Measurements from ENCODE around the gene RAD51B.

RAD51B gene

DNA sequence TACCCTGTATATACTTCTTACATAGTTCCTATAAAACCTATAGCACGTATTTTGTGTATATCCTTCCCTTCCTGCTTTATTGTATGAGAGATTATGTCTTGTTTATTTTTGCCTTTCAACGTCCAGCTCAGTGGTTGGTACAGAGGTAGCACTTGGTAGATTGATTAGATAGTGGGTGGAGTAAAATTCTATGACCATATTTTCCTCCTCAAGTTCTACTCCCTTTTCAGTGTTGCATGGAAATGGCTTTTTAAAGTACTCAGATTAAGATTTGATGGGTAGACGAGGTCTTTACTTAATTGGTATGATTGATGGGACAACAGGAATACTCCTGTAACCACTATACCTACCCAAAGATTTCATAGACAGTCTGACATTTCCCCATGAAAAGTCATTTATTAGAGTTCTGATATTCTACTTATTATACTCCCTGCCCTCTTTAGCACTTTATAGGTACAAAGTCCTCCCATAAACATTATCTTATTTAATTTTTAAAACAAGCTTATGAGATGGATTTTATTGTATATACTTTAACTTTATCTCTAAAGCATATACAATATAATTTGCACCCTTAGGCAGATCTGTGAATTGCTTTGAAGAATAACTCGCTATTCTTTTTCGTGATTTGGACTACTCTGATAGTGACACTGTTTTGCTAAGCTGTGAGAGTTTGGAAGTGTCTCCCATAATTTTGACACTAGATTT lies 348.0 kb downstream of the RAD51B start:
- TF ChIP-seq CTCF (IDR thresholded peaks at IDR 0.05; ENCODE audit: insufficient read depth, missing control alignments) = no peak
- FAIRE-seq (no peak), DNase-seq (ENCODE audit: insufficient read length, low spot score) (no peak)

GRCh38 chr14:68168460-68169109 lies 349.0 kb downstream of the RAD51B start:
- no peak for FAIRE-seq
- no peak for DNase-seq (ENCODE audit: insufficient read length, low spot score)

DNA sequence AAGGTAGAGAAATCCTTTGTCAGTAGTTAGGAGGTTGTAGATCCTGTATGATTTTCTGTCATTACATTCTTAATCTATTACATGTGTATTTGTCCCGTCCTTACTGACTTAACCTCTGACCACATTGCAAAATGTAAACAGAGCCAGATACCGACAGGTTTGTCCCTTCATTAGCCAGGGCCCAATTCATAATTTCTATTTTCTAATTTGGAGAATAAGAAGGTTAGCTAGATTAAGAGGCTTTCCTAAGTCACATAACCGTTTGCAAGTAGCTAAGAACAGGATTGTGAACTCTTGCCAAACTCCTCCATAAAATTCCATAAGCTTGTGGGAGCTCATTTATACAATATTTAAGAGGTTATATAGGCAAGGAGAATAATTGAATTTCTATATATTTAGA lies 352.6 kb downstream of the RAD51B start:
- DNase-seq (ENCODE audit: insufficient read length, low spot score) (no peak), FAIRE-seq (no peak)
- no peak for TF ChIP-seq CTCF (IDR thresholded peaks at IDR 0.05; ENCODE audit: insufficient read depth, missing control alignments)

More at GRCh38 chr14:68168460-68169109, 349.0 kb downstream of the RAD51B start:
- TF ChIP-seq CTCF (IDR thresholded peaks at IDR 0.05; ENCODE audit: insufficient read depth, missing control alignments) = no peak

DNA sequence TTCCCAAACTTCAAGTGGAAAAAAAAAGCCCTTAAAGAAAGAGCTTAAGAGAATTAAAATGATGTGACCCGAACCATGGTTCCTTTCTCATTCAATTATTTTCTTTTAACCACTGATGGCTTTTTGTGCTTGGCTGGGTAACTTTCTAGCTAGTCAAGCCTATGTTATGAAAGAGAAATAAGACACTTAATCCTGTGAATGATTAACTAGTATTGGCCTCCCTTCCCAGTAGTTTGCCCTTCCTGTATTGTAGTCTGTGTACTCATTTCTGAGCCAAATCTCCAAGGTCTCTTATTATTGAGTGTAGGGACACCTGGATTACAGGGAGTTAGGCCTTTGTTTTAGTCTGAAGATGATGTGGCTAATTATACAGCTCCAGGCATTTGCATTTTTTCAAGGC lies 353.0 kb downstream of the RAD51B start:
- no peak for FAIRE-seq
- DNase-seq (ENCODE audit: insufficient read length, low spot score) = no peak
- TF ChIP-seq CTCF (IDR thresholded peaks at IDR 0.05; ENCODE audit: insufficient read depth, missing control alignments) = no peak

- TF ChIP-seq CTCF (IDR thresholded peaks at IDR 0.05; ENCODE audit: insufficient read depth, missing control alignments) = no peak
- FAIRE-seq (no peak), DNase-seq (ENCODE audit: insufficient read length, low spot score) (no peak)
Measured at GRCh38 chr14:68173227-68173972, 353.8 kb downstream of the RAD51B start.

DNA sequence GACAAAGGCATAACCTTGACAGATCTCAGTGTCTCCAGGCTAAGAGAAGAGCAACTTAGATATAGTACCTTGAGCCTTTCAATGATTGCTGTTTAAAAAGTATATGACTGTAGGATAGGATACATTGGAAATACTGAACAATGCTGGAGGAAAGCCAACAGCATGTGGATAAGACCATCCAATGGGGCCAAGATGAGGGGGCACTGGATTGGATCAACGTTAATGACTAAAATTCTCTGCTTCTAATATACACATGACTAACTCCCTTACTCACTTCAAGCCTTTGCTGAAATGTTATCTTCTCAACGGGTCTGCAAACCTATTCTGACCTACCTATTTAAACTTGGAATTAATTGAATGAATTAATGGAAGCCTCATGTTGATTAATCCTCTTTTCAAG lies 354.9 kb downstream of the RAD51B start:
- no peak for TF ChIP-seq CTCF (IDR thresholded peaks at IDR 0.05; ENCODE audit: insufficient read depth, missing control alignments)
- FAIRE-seq = no peak
- no peak for DNase-seq (ENCODE audit: insufficient read length, low spot score)
